Urothelium cell line (cell line): ENCODE measurements around the gene PAMR1.

Source experiments
- DNase-seq: peaks from one replicate; pipeline ENCODE4 v3.0.0; 2011; ENCODE audit warnings: low spot score, mixed read lengths
- FAIRE-seq: peaks from 2 replicates; lab custom pipeline; 2011; peaks lifted over from hg19 to GRCh38; lab: Jason Lieb, UNC

Gene PAMR1

DNA sequence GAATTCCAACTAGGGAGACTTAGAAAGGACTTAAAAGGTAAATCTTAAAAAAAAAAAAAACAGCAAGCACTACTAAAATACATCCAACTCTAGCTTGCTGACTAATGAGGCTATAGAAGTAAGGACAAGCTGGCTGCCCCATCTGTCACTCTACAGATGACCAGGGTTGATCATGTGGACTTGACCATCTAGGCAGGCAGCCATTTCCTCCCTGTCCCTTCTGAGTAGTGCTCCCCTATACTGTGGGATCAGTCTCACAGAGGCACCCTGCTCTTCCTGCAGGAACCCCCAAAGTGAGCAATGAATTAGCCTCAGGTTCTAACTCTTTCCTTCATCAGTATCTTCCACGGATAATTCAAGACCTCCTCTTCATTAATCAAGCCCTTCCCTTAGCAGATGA is 118.4 kb downstream of the PAMR1 start:
- DNase-seq (no peak), FAIRE-seq (no peak)

DNA sequence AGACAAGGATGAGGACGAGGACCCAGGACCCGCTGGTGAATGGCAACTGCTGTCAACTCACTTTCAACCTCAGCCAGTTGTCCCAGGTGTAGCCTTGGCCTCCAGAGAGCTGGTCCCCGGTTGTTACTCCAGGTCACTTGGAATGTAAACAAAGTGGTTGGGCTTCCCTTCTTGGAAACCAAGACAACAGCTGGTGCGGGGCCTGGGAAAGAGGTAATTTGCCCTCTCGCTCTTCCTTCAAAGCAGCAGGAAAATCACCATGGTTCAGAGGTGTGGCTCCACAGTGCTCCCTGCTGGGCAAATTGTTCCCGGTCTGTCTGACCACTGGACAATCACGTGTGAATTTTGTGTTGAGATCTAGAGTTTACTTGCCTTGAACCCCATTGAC is 121.0 kb downstream of the PAMR1 start:
- DNase-seq: peak; percentile 39
- no peak for FAIRE-seq

GRCh38 chr11:35403765-35404387 is 121.5 kb downstream of the PAMR1 start:
- DNase-seq (no peak), FAIRE-seq (no peak)

DNA sequence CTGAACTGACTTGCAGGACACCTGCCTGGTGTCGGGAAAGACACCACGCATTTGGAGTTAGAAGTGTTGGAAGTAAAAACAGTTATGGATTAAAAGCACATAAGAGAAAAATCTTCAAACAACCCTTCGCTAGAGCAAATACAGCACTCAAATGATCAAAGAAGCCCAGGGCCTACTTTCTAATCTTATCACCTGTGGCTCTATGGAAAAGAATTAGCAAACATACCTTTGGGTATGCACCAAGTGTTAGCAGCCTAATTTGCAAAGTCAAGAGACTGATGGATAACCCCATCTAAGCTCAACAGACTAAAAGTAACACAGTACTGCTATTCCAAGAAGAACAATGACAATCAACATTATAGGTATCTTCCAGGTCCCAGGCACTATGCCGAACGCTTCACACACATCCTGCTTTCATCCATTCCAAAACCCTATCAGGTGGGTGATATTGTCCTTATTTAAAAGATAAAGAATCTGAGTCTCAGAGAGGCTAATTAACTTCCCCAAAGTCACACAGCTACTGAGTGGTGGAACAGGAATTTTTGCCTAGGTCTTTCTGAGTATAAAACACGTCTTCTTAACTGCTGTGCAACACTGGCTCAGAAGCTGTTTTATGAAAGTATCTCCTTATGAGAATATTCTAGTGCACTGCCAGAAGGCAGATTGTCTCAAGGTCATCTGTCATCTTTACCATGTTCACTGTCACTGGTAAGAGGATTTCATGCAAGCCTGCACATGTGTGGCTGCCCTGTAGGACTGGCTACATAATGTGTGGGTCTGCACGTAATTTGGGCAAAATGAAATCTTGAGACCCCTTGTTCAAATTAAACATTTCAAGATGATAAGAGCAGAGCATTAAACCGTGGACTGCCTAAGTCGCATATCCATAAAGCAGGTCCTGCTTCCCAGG is 122.4 kb downstream of the PAMR1 start:
- no peak for DNase-seq

GRCh38 chr11:35398881-35399280 is 126.5 kb downstream of the PAMR1 start:
- FAIRE-seq (no peak), DNase-seq (no peak)

More for the DNA sequence above, 122.4 kb downstream of the PAMR1 start:
- no peak for FAIRE-seq

DNA sequence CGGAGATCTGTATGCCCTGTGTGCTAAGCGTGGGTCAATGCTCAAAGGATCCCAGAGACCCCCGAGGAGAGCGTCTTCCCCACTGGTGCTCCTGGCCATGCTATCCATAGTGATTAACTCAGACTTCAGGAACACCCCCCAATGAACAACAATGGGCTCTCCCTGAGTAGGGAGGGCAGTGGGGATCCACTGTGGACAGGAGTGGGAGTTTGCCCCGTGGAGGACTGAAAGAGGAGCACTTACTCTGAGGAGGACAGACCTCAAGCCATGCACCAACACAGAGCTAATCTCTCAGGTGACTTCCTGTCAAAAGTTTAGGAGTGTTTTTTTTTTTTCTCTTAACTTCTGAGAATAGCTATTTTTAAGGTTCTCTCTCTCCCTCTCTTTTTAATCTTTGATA is 130.5 kb downstream of the PAMR1 start:
- DNase-seq (no peak), FAIRE-seq (no peak)

DNA sequence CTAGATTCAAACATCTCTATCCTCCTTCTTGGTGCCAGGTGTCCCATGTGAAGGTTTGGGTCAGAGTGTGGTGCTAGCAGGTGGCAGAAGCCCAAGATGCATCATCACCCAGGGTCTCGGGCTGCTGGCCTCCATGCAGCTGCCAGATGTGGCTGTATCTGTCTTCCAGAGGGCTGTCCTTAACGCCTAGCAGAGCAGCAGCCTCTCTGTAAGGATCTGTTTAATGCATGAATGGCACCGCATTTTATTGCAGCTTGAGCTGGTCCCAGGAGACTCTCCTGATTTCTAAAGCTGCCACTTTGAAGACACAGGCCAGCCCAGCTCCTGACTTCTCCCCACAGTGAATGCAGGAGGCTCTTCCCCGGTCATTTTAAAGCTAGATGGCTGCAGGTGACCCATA is 132.3 kb downstream of the PAMR1 start:
- DNase-seq (no peak), FAIRE-seq (no peak)

- FAIRE-seq: no peak
- peak; percentile 81 for DNase-seq
These were observed 133.3 kb downstream of the PAMR1 start for GRCh38 chr11:35391922-35392688.

GRCh38 chr11:35390737-35391682 is 134.4 kb downstream of the PAMR1 start:
- FAIRE-seq: no peak
- no peak for DNase-seq

- DNase-seq: no peak
These were observed 135.4 kb downstream of the PAMR1 start for GRCh38 chr11:35389897-35390465.

DNA sequence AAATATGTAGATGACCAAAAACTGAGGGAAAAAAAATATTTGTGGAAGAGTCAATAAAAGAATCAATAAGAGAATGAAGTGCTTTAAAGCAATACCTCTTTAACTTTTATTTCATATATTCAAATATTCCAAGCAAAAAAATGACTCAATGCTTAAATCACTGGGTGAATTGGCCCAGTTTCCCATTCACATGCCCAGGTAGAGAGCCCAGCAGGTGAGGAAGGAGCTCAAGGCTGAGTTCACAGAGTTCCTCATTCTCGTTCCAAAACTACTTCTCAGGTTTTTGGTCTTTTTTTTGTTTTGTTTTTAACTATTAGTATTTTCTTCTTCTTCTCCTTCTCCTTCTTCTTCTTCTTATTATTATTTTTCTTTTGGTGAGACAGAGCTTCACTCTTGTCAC is 136.3 kb downstream of the PAMR1 start:
- FAIRE-seq: no peak

More at GRCh38 chr11:35389897-35390465, 135.4 kb downstream of the PAMR1 start:
- FAIRE-seq: no peak

DNA sequence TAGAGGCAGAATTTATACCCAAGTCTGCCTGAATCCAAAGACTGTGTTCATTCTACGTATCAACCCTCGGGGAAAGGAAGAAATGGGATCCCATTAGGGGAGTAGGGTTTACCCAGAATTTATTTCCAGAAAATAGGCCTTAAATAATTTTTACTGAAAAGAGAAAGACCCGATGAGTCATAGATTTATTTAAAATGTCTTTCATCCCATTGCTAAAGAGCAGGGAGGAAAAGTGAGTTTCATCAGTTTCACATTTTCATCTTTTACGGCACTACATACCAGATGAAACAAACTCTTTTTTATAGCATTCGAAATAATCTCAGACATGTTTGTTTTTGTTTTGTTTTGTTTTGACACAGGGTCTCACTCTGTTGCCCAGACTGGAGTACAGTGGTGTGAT is 137.4 kb downstream of the PAMR1 start:
- FAIRE-seq: no peak
- no peak for DNase-seq

More for the DNA sequence above, 136.3 kb downstream of the PAMR1 start:
- no peak for DNase-seq

GRCh38 chr11:35387111-35387982 is 138.1 kb downstream of the PAMR1 start:
- no peak for FAIRE-seq

GRCh38 chr11:35383953-35384352 is 141.5 kb downstream of the PAMR1 start:
- DNase-seq (no peak), FAIRE-seq (no peak)

More at GRCh38 chr11:35387111-35387982, 138.1 kb downstream of the PAMR1 start:
- no peak for DNase-seq
